GM13977 (cell line): ENCODE data around the gene COQ3.
"Not testable (repeated sequence)": the region's sequence is repeated elsewhere in the genome, so short reads cannot be mapped to it uniquely, and the experiment has no call there.

Experiments
- DNase-seq: peaks from one replicate; pipeline ENCODE4 v3.0.0; 2012; ENCODE audit warnings: low spot score
- CTCF ChIP-seq: IDR thresholded peaks from 2 replicates; pipeline ENCODE4 v1.5.1; 2012; ENCODE audit warnings: mild to moderate bottlenecking, control low read depth; ENCODE audit not compliant: insufficient read depth; ENCODE audit errors: extremely low read depth, missing control alignments
- in situ Hi-C: fragments of 300-500 bp; cut with MboI; formaldehyde crosslinking; loops from one replicate; pipeline ENCODE4 v1.12.0; 2022; ENCODE audit warnings: low sequenced_read_pairs, low pct_unique_long_range_greater_than_20kb, mixed read lengths, inconsistent platforms; ENCODE audit not compliant: unreplicated experiment

Gene COQ3

GRCh38 chr6:99341862-99342455 lies 52.0 kb downstream of the COQ3 start:
- no peak for DNase-seq
- no peak for TF ChIP-seq CTCF
- in situ Hi-C loops, result loop anchor here (10.0 kb wide), 1 partner anchor 83 kb away; the partner anchor contains the start of gene PNISR

- TF ChIP-seq CTCF, result no peak
- in situ Hi-C loops, result no loop called here
- no peak for DNase-seq
Observed at GRCh38 chr6:99338188-99338587, 55.8 kb downstream of the COQ3 start.

- DNase-seq, in situ Hi-C loops: not testable (repeated sequence)
Observed at GRCh38 chr6:99335298-99335697, 58.7 kb downstream of the COQ3 start.

GRCh38 chr6:99334526-99335127 lies 59.4 kb downstream of the COQ3 start:
- peak; percentile 65 for TF ChIP-seq CTCF
- in situ Hi-C loops, result no loop called here
- DNase-seq, result peak; percentile 42

GRCh38 chr6:99333068-99333467 lies 60.9 kb downstream of the COQ3 start:
- in situ Hi-C loops, result no loop called here
- peak; percentile 74 for DNase-seq
- no peak for TF ChIP-seq CTCF

GRCh38 chr6:99331531-99331930 lies 62.5 kb downstream of the COQ3 start:
- DNase-seq, result no peak
- in situ Hi-C loops, result no loop called here
- TF ChIP-seq CTCF, result no peak

- in situ Hi-C loops, result no loop called here
- peak; percentile 73 for TF ChIP-seq CTCF
- peak; percentile 73 for DNase-seq
Observed at GRCh38 chr6:99330159-99330558, 63.8 kb downstream of the COQ3 start.
